Trophoblast cell (in vitro differentiated cells and primary cell): ENCODE data around the gene RIMBP2.

Source experiments
- DNase-seq, 2 donors: peaks; one replicate each; pipeline ENCODE4 v3.0.0-alpha.2; 2016
- H2AFZ ChIP-seq: 2 replicates; pipeline ENCODE4 v1.6.1; 2013; ENCODE audit warnings: low read length, moderate library complexity, mild to moderate bottlenecking; ENCODE audit not compliant: insufficient read depth, poor library complexity
- H2AK5ac ChIP-seq: 2 replicates; pipeline ENCODE4 v1.6.1; 2013; ENCODE audit warnings: mild to moderate bottlenecking, low read length
- H2BK120ac ChIP-seq: 2 replicates; pipeline ENCODE4 v1.6.1; 2013; ENCODE audit warnings: low read length, mild to moderate bottlenecking, moderate library complexity; ENCODE audit not compliant: insufficient read depth, poor library complexity
- H2BK12ac ChIP-seq: 2 replicates; pipeline ENCODE4 v1.6.1; 2013; ENCODE audit warnings: mild to moderate bottlenecking, low read length, moderate library complexity
- H2BK5ac ChIP-seq: 2 replicates; pipeline ENCODE4 v1.6.1; 2013; ENCODE audit warnings: low read length, low read depth, moderate library complexity, mild to moderate bottlenecking; ENCODE audit not compliant: poor library complexity
- H3K14ac ChIP-seq: 2 replicates; pipeline ENCODE4 v1.6.1; 2013; ENCODE audit warnings: mild to moderate bottlenecking, low read length
- H3K18ac ChIP-seq: 2 replicates; pipeline ENCODE4 v1.6.1; 2013; ENCODE audit warnings: mild to moderate bottlenecking, low read length
- H3K23ac ChIP-seq: 2 replicates; pipeline ENCODE4 v1.6.1; 2013; ENCODE audit warnings: low read length
- H3K27ac ChIP-seq: 2 replicates; pipeline ENCODE4 v1.5.1; 2013; ENCODE audit warnings: low read depth, mild to moderate bottlenecking, inconsistent platforms, low read length, moderate library complexity
- H3K27me3 ChIP-seq: 2 replicates; pipeline ENCODE4 v1.6.1; 2013; ENCODE audit warnings: inconsistent platforms, mild to moderate bottlenecking, low read length, moderate library complexity; ENCODE audit not compliant: insufficient read depth
- H3K36me3 ChIP-seq, 2 experiments: 1 replicate in 1 of 2; 2 replicates in 1 of 2; pipeline ENCODE4 v1.6.1; 2013; ENCODE audit warnings: low read length in 2 of 2, mild to moderate bottlenecking in 2 of 2, moderate library complexity in 1 of 2; ENCODE audit not compliant: insufficient read depth in 2 of 2, control insufficient read depth in 1 of 2
- H3K4ac ChIP-seq: 2 replicates; pipeline ENCODE4 v1.6.1; 2013; ENCODE audit warnings: low read depth, mild to moderate bottlenecking, low read length, moderate library complexity
- H3K4me1 ChIP-seq, 2 experiments: 1 replicate in 1 of 2; 2 replicates in 1 of 2; pipeline ENCODE4 v1.6.1; 2013; ENCODE audit warnings: low read length in 2 of 2, mild to moderate bottlenecking in 2 of 2, moderate library complexity in 1 of 2; ENCODE audit not compliant: insufficient read depth in 2 of 2, control insufficient read depth in 1 of 2
- H3K4me2 ChIP-seq: 2 replicates; pipeline ENCODE4 v1.6.1; 2013; ENCODE audit warnings: inconsistent platforms, mild to moderate bottlenecking, low read length, moderate library complexity
- H3K4me3 ChIP-seq: 2 replicates; pipeline ENCODE4 v1.5.1; 2013; ENCODE audit warnings: mild to moderate bottlenecking, low read depth, low read length, inconsistent platforms
- H3K79me1 ChIP-seq: one replicate; pipeline ENCODE4 v1.6.1; 2013; ENCODE audit warnings: low read length
- H3K79me2 ChIP-seq: 2 replicates; pipeline ENCODE4 v1.6.1; 2013; ENCODE audit warnings: low read length, mild to moderate bottlenecking; ENCODE audit not compliant: control insufficient read depth, insufficient read depth, poor library complexity
- H3K9ac ChIP-seq: 2 replicates; pipeline ENCODE4 v1.6.1; 2013; ENCODE audit warnings: mild to moderate bottlenecking, low read length
- H3K9me3 ChIP-seq: 2 replicates; pipeline ENCODE4 v1.6.1; 2013; ENCODE audit warnings: low read depth, mild to moderate bottlenecking, control low read depth, inconsistent platforms, low read length; ENCODE audit not compliant: insufficient read depth
- H4K12ac ChIP-seq: 2 replicates; pipeline ENCODE4 v1.6.1; 2013; ENCODE audit warnings: low read depth, mild to moderate bottlenecking, low read length, moderate library complexity
- H4K8ac ChIP-seq: 2 replicates; pipeline ENCODE4 v1.6.1; 2013; ENCODE audit warnings: low read depth, mild to moderate bottlenecking, low read length, moderate library complexity
- H4K91ac ChIP-seq: one replicate; pipeline ENCODE4 v1.6.1; 2013; ENCODE audit warnings: low read depth, mild to moderate bottlenecking, low read length, moderate library complexity
- WGBS: extraction: QIAGEN DNeasy Blood & Tissue Kit; methylation state at CpG from one replicate; pipeline ENCODE4 v1.1.7; 2013; ENCODE audit warnings: missing lambda C conversion rate; ENCODE audit not compliant: insufficient read length, insufficient coverage; ENCODE audit errors: extremely low coverage; 5-methylcytosine and 5-hydroxymethylcytosine counted together

The RIMBP2 gene

GRCh38 chr12:130504110-130504839 is 211.8 kb downstream of the RIMBP2 start:
- Histone ChIP-seq H3K9me3 (peaks cover 2% of the 10 kb centered on the region), H3K79me2 (no peaks in the 10 kb centered on the region), H3K4me1 (no peaks in the 10 kb centered on the region), H3K4me3 (no peak overlapping the region), H3K27me3 (no peaks in the 10 kb centered on the region), H3K14ac (no peak overlapping the region), H2BK120ac (no peak overlapping the region), H3K23ac (no peak overlapping the region), H4K91ac (no peak overlapping the region), H2AFZ (no peak overlapping the region), H3K4ac (no peak overlapping the region), H3K79me1 (no peaks in the 10 kb centered on the region), H2BK5ac (no peak overlapping the region), H3K18ac (no peak overlapping the region), H3K4me2 (no peak overlapping the region), H3K9ac (no peak overlapping the region), H2BK12ac (no peak overlapping the region), H3K36me3 (no peaks in the 10 kb centered on the region), H4K8ac (no peak overlapping the region), H3K27ac (no peak overlapping the region), H4K12ac (no peak overlapping the region), H2AK5ac (no peak overlapping the region)
- no peak for DNase-seq
- WGBS = no CpG with 5 or more reads among the region's 18 CpGs

- Histone ChIP-seq H3K27ac (no peak overlapping the region), H3K23ac (no peak overlapping the region), H3K27me3 (no peaks in the 10 kb centered on the region), H3K36me3 (no peaks in the 10 kb centered on the region), H2AFZ (no peak overlapping the region), H3K4ac (no peak overlapping the region), H3K79me2 (no peaks in the 10 kb centered on the region), H4K8ac (no peak overlapping the region), H3K9me3 (peaks cover 2% of the 10 kb centered on the region), H3K4me3 (no peak overlapping the region), H3K9ac (no peak overlapping the region), H3K79me1 (no peaks in the 10 kb centered on the region), H2BK120ac (no peak overlapping the region), H3K4me1 (no peaks in the 10 kb centered on the region), H4K12ac (no peak overlapping the region), H2BK12ac (no peak overlapping the region), H2AK5ac (no peak overlapping the region), H3K18ac (no peak overlapping the region), H2BK5ac (no peak overlapping the region), H4K91ac (no peak overlapping the region), H3K14ac (no peak overlapping the region), H3K4me2 (no peak overlapping the region)
- DNase-seq = no peak
- WGBS = no CpG with 5 or more reads among the region's 8 CpGs
These were observed 214.3 kb downstream of the RIMBP2 start for GRCh38 chr12:130501821-130502220.

- Histone ChIP-seq H2AFZ (no peak overlapping the region), H3K4me2 (no peak overlapping the region), H3K18ac (no peak overlapping the region), H3K9me3 (no peaks in the 10 kb centered on the region), H3K79me2 (no peaks in the 10 kb centered on the region), H2BK12ac (no peak overlapping the region), H2AK5ac (no peak overlapping the region), H2BK120ac (no peak overlapping the region), H2BK5ac (no peak overlapping the region), H3K36me3 (no peaks in the 10 kb centered on the region), H3K27ac (no peak overlapping the region), H4K91ac (no peak overlapping the region), H4K12ac (no peak overlapping the region), H3K14ac (no peak overlapping the region), H3K9ac (no peak overlapping the region), H3K4me1 (no peaks in the 10 kb centered on the region), H3K79me1 (no peaks in the 10 kb centered on the region), H3K4me3 (no peak overlapping the region), H3K27me3 (no peaks in the 10 kb centered on the region), H4K8ac (no peak overlapping the region), H3K4ac (no peak overlapping the region), H3K23ac (no peak overlapping the region)
- DNase-seq = no peak
- whole genome bisulfite sequencing = no CpG with 5 or more reads among the region's 16 CpGs
These were observed 215.2 kb downstream of the RIMBP2 start for GRCh38 chr12:130500835-130501330.

GRCh38 chr12:130499474-130499873 is 216.6 kb downstream of the RIMBP2 start:
- Histone ChIP-seq H4K91ac (no peak overlapping the region), H3K79me2 (no peaks in the 10 kb centered on the region), H2AFZ (no peak overlapping the region), H3K9ac (no peak overlapping the region), H3K4me2 (no peak overlapping the region), H3K4me1 (no peaks in the 10 kb centered on the region), H3K79me1 (no peaks in the 10 kb centered on the region), H3K23ac (no peak overlapping the region), H2BK120ac (no peak overlapping the region), H3K36me3 (no peaks in the 10 kb centered on the region), H3K18ac (no peak overlapping the region), H3K4me3 (no peak overlapping the region), H3K14ac (no peak overlapping the region), H3K4ac (no peak overlapping the region), H2AK5ac (no peak overlapping the region), H2BK5ac (no peak overlapping the region), H3K9me3 (no peaks in the 10 kb centered on the region), H3K27me3 (no peaks in the 10 kb centered on the region), H4K8ac (no peak overlapping the region), H4K12ac (no peak overlapping the region), H3K27ac (no peak overlapping the region), H2BK12ac (no peak overlapping the region)
- DNase-seq = peak in 1 of 2 donors; percentile 1
- WGBS = no CpG with 5 or more reads among the region's 4 CpGs
